CD4-positive, alpha-beta T cell treated with Interleukin-1 beta for 1 hour (primary cell): Measurements from ENCODE around the gene RAB43.
"Not testable (repeated sequence)": the region's sequence is repeated elsewhere in the genome, so short reads cannot be mapped to it uniquely, and the experiment has no call there.

Source experiments
- DNase-seq, 2 donors: peaks; one replicate each; pipeline ENCODE4 v3.0.0-alpha.2; 2020 to 2022

RAB43 gene

GRCh38 chr3:129121016-129121791 is 400 bp downstream of the RAB43 start:
- DNase-seq: no peak

GRCh38 chr3:129120254-129121004 is 1.2 kb downstream of the RAB43 start:
- DNase-seq: peak; percentile 90 to 93

- peak in 1 of 2 donors; percentile 12 for DNase-seq
These were observed 2.1 kb downstream of the RAB43 start for GRCh38 chr3:129119365-129120100.

GRCh38 chr3:129118745-129119144 is 2.9 kb downstream of the RAB43 start:
- DNase-seq: peak; percentile 54 to 80

GRCh38 chr3:129117134-129117533 is 4.5 kb downstream of the RAB43 start:
- DNase-seq: no peak

GRCh38 chr3:129116482-129116946 is 5.1 kb downstream of the RAB43 start:
- DNase-seq: peak in 1 of 2 donors; percentile 11

- DNase-seq: no peak
These were observed 7.1 kb downstream of the RAB43 start for GRCh38 chr3:129114455-129114854.

GRCh38 chr3:129112308-129113052 is 9.1 kb downstream of the RAB43 start:
- no peak for DNase-seq

- not testable (repeated sequence) for DNase-seq
These were observed 10.4 kb downstream of the RAB43 start for GRCh38 chr3:129111076-129111780.

- no peak for DNase-seq
These were observed 13.8 kb downstream of the RAB43 start for GRCh38 chr3:129107793-129108192.

- DNase-seq: no peak
These were observed 14.6 kb downstream of the RAB43 start for GRCh38 chr3:129106866-129107565.

GRCh38 chr3:129106320-129106719 is 15.3 kb downstream of the RAB43 start:
- DNase-seq: no peak

- no peak for DNase-seq
These were observed 15.7 kb downstream of the RAB43 start for GRCh38 chr3:129105862-129106261.

- DNase-seq: no peak
These were observed 17.0 kb downstream of the RAB43 start for GRCh38 chr3:129104498-129105079.

- DNase-seq: no peak
These were observed 17.6 kb downstream of the RAB43 start for GRCh38 chr3:129104051-129104450.

- DNase-seq: no peak
These were observed 18.3 kb downstream of the RAB43 start for GRCh38 chr3:129103296-129103695.

GRCh38 chr3:129101370-129102138 is 20.1 kb downstream of the RAB43 start:
- DNase-seq: no peak

- DNase-seq: no peak
These were observed 21.3 kb downstream of the RAB43 start for GRCh38 chr3:129100274-129100673.

- no peak for DNase-seq
These were observed 26.3 kb downstream of the RAB43 start for GRCh38 chr3:129095285-129095684.

GRCh38 chr3:129088312-129088711 is 33.3 kb downstream of the RAB43 start:
- not testable (repeated sequence) for DNase-seq
